B cell (primary cell): Measurements from ENCODE around the gene CDH13. TPM values are rescaled to one million over a fixed set of nuclear protein-coding genes. Genes with fewer than 3 reads are reported as not detected.

Experiments
- ATAC-seq: fragments of 200-7000 bp; cut with Tn5 transposase; one replicate; pipeline ENCODE4 v1.10.0; 2021; ENCODE audit warnings: low read depth, mild to moderate bottlenecking, moderate number of reproducible peaks, moderate library complexity
- CTCF ChIA-PET: fragments of 350-600 bp; sonication (Branson Sonifier 250); formaldehyde crosslinking; loops from one replicate; lab custom pipeline; 2021; ENCODE audit warnings: antibody characterized with exemption, inconsistent platforms; lab: Charles Lee
- POLR2A ChIA-PET: fragments of 350-600 bp; sonication (Branson Sonifier 250); formaldehyde crosslinking; loops from one replicate; lab custom pipeline; 2021; ENCODE audit warnings: antibody characterized with exemption; lab: Charles Lee
- DNase-seq: peaks from one replicate; pipeline ENCODE4 v3.0.0; 2013
- H2AFZ ChIP-seq: 2 replicates; pipeline ENCODE4 v1.6.1; 2012; ENCODE audit warnings: mild to moderate bottlenecking, low read depth, low read length; ENCODE audit not compliant: insufficient read depth, poor library complexity, severe bottlenecking
- H3K27ac ChIP-seq, 2 donors: 1 replicate in 1 of 2; 2 replicates in 1 of 2; pipeline ENCODE4 v1.5.1; 2012 to 2013; ENCODE audit warnings: low read length in 2 of 2, mild to moderate bottlenecking in 2 of 2, moderate library complexity in 1 of 2
- H3K27me3 ChIP-seq, 4 experiments: fragments of 200-600 bp in 1 of 4; sonication (generic) in 1 of 4; replicated peaks in 1 of 4; 1 replicate in 2 of 4; 2 replicates in 2 of 4; pipeline versions ENCODE4 v1.6.1 to v1.7.0; 2013 to 2016; ENCODE audit warnings: low read length in 3 of 4, mild to moderate bottlenecking in 2 of 4, mixed read lengths in 1 of 4, moderate library complexity in 1 of 4; ENCODE audit not compliant: insufficient read depth in 4 of 4, control insufficient read depth in 3 of 4; ENCODE audit errors: control extremely low read depth in 1 of 4
- H3K36me3 ChIP-seq, 2 experiments: replicated peaks in 1 of 2; 1 replicate in 1 of 2; 2 replicates in 1 of 2; pipeline versions ENCODE4 v1.6.1 to v1.7.1; 2013; ENCODE audit warnings: low read length in 1 of 2; ENCODE audit not compliant: insufficient read depth in 2 of 2, control insufficient read depth in 1 of 2; ENCODE audit errors: control extremely low read depth in 1 of 2, extremely low read depth in 1 of 2
- H3K4me1 ChIP-seq, 2 donors: fragments of 200-600 bp in 1 of 2; sonication (generic) in 1 of 2; 1 replicate in 1 of 2; 2 replicates in 1 of 2; pipeline versions ENCODE4 v1.5.1 to v1.6.1; 2013 to 2017; ENCODE audit warnings: low read length in 2 of 2; ENCODE audit not compliant: control insufficient read depth in 2 of 2, insufficient read depth in 2 of 2
- H3K4me2 ChIP-seq: replicated peaks from 2 replicates; pipeline ENCODE3; 2012; ENCODE audit warnings: mild to moderate bottlenecking, low read depth, low read length; ENCODE audit not compliant: poor library complexity, severe bottlenecking
- H3K4me3 ChIP-seq, 5 experiments: fragments of 200-600 bp in 1 of 5; sonication (generic) in 1 of 5; 1 replicate in 3 of 5; 2 replicates in 2 of 5; pipeline versions ENCODE4 v1.5.1 to v1.7.0; 2011 to 2016; ENCODE audit warnings: low read length in 4 of 5, mild to moderate bottlenecking in 4 of 5, low read depth in 2 of 5, control low read depth in 1 of 5, moderate library complexity in 1 of 5; ENCODE audit not compliant: insufficient read depth in 1 of 5; ENCODE audit errors: control extremely low read depth in 1 of 5, extremely low read depth in 1 of 5
- H3K79me2 ChIP-seq: fragments of 200-600 bp; sonication (generic); one replicate; pipeline ENCODE4 v1.6.0; 2016; ENCODE audit warnings: low read length; ENCODE audit not compliant: control insufficient read depth, insufficient read depth
- H3K9ac ChIP-seq: fragments of 200-600 bp; sonication (generic); 2 replicates; pipeline ENCODE4 v1.6.1; 2017; ENCODE audit warnings: mild to moderate bottlenecking, low read length, moderate library complexity
- H3K9me3 ChIP-seq, 3 donors: one replicate each; pipeline versions ENCODE4 v1.6.1 to v1.7.1; 2013; ENCODE audit warnings: low read length in 2 of 3; ENCODE audit not compliant: control insufficient read depth in 2 of 3, insufficient read depth in 1 of 3; ENCODE audit errors: control extremely low read depth in 1 of 3
- H4K20me1 ChIP-seq: 2 replicates; pipeline ENCODE4 v1.6.0; 2012; ENCODE audit warnings: mild to moderate bottlenecking, low read length; ENCODE audit not compliant: insufficient read depth, control insufficient read depth, poor library complexity, severe bottlenecking
- H3K27ac Mint-ChIP-seq: one replicate; pipeline ENCODE4 v1.8.0; 2021; ENCODE audit warnings: mixed read lengths
- H3K27me3 Mint-ChIP-seq: one replicate; pipeline ENCODE4 v1.8.0; 2021; ENCODE audit warnings: mixed read lengths
- H3K4me1 Mint-ChIP-seq: one replicate; pipeline ENCODE4 v1.8.0; 2021; ENCODE audit warnings: mixed read lengths
- H3K4me3 Mint-ChIP-seq: one replicate; pipeline ENCODE4 v1.8.0; 2021; ENCODE audit warnings: mixed read lengths
- H3K9me3 Mint-ChIP-seq: one replicate; pipeline ENCODE4 v1.8.0; 2022; ENCODE audit warnings: mixed read lengths; ENCODE audit not compliant: insufficient read depth
- EZH2 ChIP-seq: IDR thresholded peaks from 2 replicates; pipeline ENCODE4 v1.6.1; 2012; ENCODE audit warnings: borderline replicate concordance, low read depth, mild to moderate bottlenecking, moderate library complexity, low read length; ENCODE audit not compliant: insufficient read depth, poor library complexity, severe bottlenecking
- WGBS: methylation state at CpG from one replicate; pipeline ENCODE4 v1.1.5; 2013; ENCODE audit warnings: missing lambda C conversion rate; ENCODE audit not compliant: insufficient coverage; 5-methylcytosine and 5-hydroxymethylcytosine counted together
- intact Hi-C: fragments of 100-400 bp; cut with micrococcal nuclease; formaldehyde crosslinking; loops from one replicate; pipeline ENCODE4 v1.10.0; 2022
- polyA plus RNA-seq: library from polyadenylated mRNA; depleted of rRNA; stranded (reverse); fragments of >200 nt; gene quantifications from 2 replicates; pipeline ENCODE4 v1.2.3, GENCODE V29; 2012
- total RNA-seq, 2 donors: library from RNA; stranded (reverse); fragments of 120-200 nt in 1 of 2; gene quantifications; 1 replicate in 1 of 2; 2 replicates in 1 of 2; pipeline versions ENCODE4 v1.2.3 to v1.2.4, GENCODE V29; 2013 to 2022
- TF ChIP-seq, protein P1 (sequence below): fragments of 200-600 bp; IDR thresholded peaks from one replicate; pipeline ENCODE4 v1.8.0; 2022; ENCODE audit warnings: antibody characterized with exemption, mild to moderate bottlenecking

The CDH13 gene
- total and polyA plus RNA-seq, 2 donors (not counting 1 experiment from before 2014, with no cell fraction given) = not detected

DNA sequence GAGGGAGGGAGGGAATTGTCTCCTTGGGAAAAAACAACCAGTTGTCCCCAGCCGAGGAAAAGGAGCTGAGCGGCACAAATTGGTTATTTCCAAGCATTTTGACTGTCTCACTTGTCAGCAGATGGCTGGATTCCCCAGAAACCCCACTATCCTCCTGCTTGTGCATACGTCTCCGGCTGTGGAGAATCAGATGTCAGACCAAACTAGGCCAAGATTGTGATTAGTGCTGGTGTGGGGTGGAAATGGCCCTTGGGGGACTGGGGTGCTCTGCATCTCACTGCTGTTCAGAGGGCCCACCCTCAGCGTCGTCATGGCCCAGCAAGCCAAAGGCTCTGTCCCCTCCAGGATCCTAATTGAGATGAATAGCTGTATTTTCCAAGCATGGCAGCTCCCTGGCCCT is 1049.3 kb downstream of the CDH13 start:
- H3K4me1 ChIP-seq = no peaks in the 10 kb centered on the region
- Mint-ChIP-seq H3K4me3 (no peak overlapping the region), H3K27me3 (peaks cover 31% of the 10 kb centered on the region), H3K9me3 (no peaks in the 10 kb centered on the region), H3K27ac (no peak overlapping the region), H3K4me1 (no peaks in the 10 kb centered on the region)
- H3K4me2 ChIP-seq = no peak overlapping the region
- ChIA-PET POLR2A (no interaction called here), CTCF (interaction anchor here (1.0 kb wide), 1 partner anchor 151 kb away, joined by 6 read pairs; no protein-coding TSS in a partner anchor)
- no peaks in the 10 kb centered on the region for H3K36me3 ChIP-seq
- H3K27ac ChIP-seq = no peak overlapping the region
- peaks cover 0 to 3% (median 0%) of the 10 kb centered on the region in 3 donors for H3K9me3 ChIP-seq
- no peak overlapping the region for H2AFZ ChIP-seq
- no peaks in the 10 kb centered on the region for H3K79me2 ChIP-seq
- no peak overlapping the region for H3K4me3 ChIP-seq
- no peak for DNase-seq
- TF ChIP-seq EZH2 = no peak
- TF ChIP-seq, protein P1, sequence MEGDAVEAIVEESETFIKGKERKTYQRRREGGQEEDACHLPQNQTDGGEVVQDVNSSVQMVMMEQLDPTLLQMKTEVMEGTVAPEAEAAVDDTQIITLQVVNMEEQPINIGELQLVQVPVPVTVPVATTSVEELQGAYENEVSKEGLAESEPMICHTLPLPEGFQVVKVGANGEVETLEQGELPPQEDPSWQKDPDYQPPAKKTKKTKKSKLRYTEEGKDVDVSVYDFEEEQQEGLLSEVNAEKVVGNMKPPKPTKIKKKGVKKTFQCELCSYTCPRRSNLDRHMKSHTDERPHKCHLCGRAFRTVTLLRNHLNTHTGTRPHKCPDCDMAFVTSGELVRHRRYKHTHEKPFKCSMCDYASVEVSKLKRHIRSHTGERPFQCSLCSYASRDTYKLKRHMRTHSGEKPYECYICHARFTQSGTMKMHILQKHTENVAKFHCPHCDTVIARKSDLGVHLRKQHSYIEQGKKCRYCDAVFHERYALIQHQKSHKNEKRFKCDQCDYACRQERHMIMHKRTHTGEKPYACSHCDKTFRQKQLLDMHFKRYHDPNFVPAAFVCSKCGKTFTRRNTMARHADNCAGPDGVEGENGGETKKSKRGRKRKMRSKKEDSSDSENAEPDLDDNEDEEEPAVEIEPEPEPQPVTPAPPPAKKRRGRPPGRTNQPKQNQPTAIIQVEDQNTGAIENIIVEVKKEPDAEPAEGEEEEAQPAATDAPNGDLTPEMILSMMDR = no peak
- H3K9ac ChIP-seq = no peak overlapping the region
- no peak for ATAC-seq
- H3K27me3 ChIP-seq = no peaks in the 10 kb centered on the region
- intact Hi-C loops = no loop called here
- WGBS = 89% methylated on average over 4 of the region's 6 CpGs
- H4K20me1 ChIP-seq = no peaks in the 10 kb centered on the region

DNA sequence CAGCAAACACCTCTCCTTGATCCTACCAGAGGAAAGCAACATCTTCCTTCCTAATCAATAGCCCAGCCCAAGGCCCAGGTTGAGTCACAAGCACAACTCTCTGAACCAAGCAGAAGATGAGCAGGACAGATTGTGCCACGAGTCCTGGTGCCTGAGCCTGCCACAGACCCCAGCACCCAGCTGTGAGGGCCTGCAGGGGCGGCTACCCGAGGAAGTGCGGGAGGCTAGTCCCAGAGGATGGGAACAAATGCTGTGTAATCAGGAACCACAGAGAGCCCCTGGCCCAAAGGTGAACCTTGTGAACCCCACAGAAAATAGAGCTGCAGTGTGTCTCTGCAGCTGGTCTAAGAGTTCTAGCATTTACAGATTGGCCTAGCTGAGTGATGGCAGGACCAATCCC is 1054.2 kb downstream of the CDH13 start:
- intact Hi-C loops = no loop called here
- DNase-seq (no peak), ATAC-seq (no peak)
- Histone ChIP-seq H4K20me1 (no peaks in the 10 kb centered on the region), H2AFZ (no peak overlapping the region), H3K79me2 (no peaks in the 10 kb centered on the region), H3K27me3 (peaks cover 0 to 4% (median 0%) of the 10 kb centered on the region in 4 experiments), H3K9me3 (peaks cover 0 to 3% (median 0%) of the 10 kb centered on the region in 3 donors), H3K27ac (no peak overlapping the region), H3K4me3 (no peak overlapping the region), H3K36me3 (no peaks in the 10 kb centered on the region), H3K9ac (no peak overlapping the region), H3K4me1 (no peaks in the 10 kb centered on the region), H3K4me2 (no peak overlapping the region)
- Mint-ChIP-seq H3K27ac (no peak overlapping the region), H3K4me3 (no peak overlapping the region), H3K4me1 (no peaks in the 10 kb centered on the region), H3K9me3 (no peaks in the 10 kb centered on the region), H3K27me3 (peaks cover 43% of the 10 kb centered on the region)
- ChIA-PET POLR2A (no interaction called here), CTCF (no interaction called here)
- no peak for TF ChIP-seq EZH2
- TF ChIP-seq, protein P1 = no peak
- WGBS = 81% methylated on average over 4 of the region's 4 CpGs
